Activated gamma-delta T cell (primary cell): ENCODE measurements around the gene CELF4.
A peak's percentile ranks its signal among the peaks of the same experiment; 100 is the strongest.

Source experiments
- DNase-seq: peaks from one replicate; lab custom pipeline; 2025; lab: John Stamatoyannopoulos, UW

CELF4 gene

GRCh38 chr18:37412333-37412732 lies 153.3 kb downstream of the CELF4 start:
- DNase-seq = no peak

GRCh38 chr18:37409878-37410277 lies 155.7 kb downstream of the CELF4 start:
- DNase-seq = no peak

GRCh38 chr18:37408676-37409265 lies 156.8 kb downstream of the CELF4 start:
- DNase-seq = no peak

- no peak for DNase-seq
Measured at GRCh38 chr18:37407571-37407970, 158.0 kb downstream of the CELF4 start.

- no peak for DNase-seq
Measured at GRCh38 chr18:37405772-37406171, 159.8 kb downstream of the CELF4 start.

- no peak for DNase-seq
Measured at GRCh38 chr18:37405229-37405628, 160.4 kb downstream of the CELF4 start.

- no peak for DNase-seq
Measured at GRCh38 chr18:37403788-37404187, 161.8 kb downstream of the CELF4 start.

- no peak for DNase-seq
Measured at GRCh38 chr18:37403100-37403781, 162.4 kb downstream of the CELF4 start.

GRCh38 chr18:37402735-37403099 lies 162.9 kb downstream of the CELF4 start:
- DNase-seq = no peak

- DNase-seq = no peak
Measured at GRCh38 chr18:37400802-37401201, 164.8 kb downstream of the CELF4 start.

GRCh38 chr18:37398248-37398920 lies 167.2 kb downstream of the CELF4 start:
- DNase-seq = no peak

- no peak for DNase-seq
Measured at GRCh38 chr18:37397814-37398213, 167.8 kb downstream of the CELF4 start.

GRCh38 chr18:37396971-37397720 lies 168.5 kb downstream of the CELF4 start:
- DNase-seq = no peak

GRCh38 chr18:37395631-37396030 lies 170.0 kb downstream of the CELF4 start:
- no peak for DNase-seq

- no peak for DNase-seq
Measured at GRCh38 chr18:37395138-37395537, 170.5 kb downstream of the CELF4 start.

- DNase-seq = no peak
Measured at GRCh38 chr18:37394610-37394965, 171.0 kb downstream of the CELF4 start.

GRCh38 chr18:37393945-37394609 lies 171.5 kb downstream of the CELF4 start:
- peak; percentile 12 for DNase-seq

- no peak for DNase-seq
Measured at GRCh38 chr18:37393221-37393827, 172.3 kb downstream of the CELF4 start.

GRCh38 chr18:37392648-37393047 lies 172.9 kb downstream of the CELF4 start:
- no peak for DNase-seq

- DNase-seq = no peak
Measured at GRCh38 chr18:37391698-37392548, 173.7 kb downstream of the CELF4 start.

- DNase-seq = no peak
Measured at GRCh38 chr18:37391156-37391555, 174.4 kb downstream of the CELF4 start.
